ENCODE data around the gene TOR1AIP2.
A peak's percentile ranks its signal among the peaks of the same experiment; 100 is the strongest.

DNA sequence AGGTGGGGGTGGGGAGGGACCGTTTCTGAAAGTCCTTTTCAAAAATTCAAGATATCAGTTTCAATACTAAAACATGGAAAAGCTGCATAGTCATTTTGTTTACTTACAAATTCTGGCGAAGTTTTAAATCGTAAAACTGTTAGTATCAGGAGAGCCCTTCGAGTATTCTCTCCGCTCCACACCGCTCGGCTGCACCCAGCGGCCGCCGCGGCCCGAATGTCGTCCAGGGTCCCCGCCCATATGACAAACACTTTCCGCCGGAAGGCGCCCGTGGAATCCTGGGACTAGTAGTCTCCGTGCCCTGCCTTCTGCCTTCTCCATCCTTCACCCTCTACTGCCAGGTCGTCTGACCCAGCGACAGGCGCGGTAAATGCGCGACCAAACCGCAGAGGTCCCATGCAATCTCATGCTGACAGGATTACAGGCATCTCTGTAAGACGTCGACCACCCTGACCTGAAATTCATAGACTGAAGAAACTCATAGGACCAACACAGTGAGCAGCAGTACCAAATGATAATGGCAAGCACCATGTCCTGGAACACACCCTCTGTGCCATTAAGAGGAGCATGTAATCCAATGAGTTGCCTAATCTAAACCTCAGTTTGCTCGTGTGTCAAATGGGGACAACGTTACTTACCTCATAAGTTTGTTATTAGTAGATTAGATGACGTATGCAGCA lies at the start of gene TOR1AIP2:
- TF ChIP-seq, protein P1, sequence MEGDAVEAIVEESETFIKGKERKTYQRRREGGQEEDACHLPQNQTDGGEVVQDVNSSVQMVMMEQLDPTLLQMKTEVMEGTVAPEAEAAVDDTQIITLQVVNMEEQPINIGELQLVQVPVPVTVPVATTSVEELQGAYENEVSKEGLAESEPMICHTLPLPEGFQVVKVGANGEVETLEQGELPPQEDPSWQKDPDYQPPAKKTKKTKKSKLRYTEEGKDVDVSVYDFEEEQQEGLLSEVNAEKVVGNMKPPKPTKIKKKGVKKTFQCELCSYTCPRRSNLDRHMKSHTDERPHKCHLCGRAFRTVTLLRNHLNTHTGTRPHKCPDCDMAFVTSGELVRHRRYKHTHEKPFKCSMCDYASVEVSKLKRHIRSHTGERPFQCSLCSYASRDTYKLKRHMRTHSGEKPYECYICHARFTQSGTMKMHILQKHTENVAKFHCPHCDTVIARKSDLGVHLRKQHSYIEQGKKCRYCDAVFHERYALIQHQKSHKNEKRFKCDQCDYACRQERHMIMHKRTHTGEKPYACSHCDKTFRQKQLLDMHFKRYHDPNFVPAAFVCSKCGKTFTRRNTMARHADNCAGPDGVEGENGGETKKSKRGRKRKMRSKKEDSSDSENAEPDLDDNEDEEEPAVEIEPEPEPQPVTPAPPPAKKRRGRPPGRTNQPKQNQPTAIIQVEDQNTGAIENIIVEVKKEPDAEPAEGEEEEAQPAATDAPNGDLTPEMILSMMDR (IDR thresholded peaks at IDR 0.05; ENCODE audit: low read depth, low read length), result no peak
- TF ChIP-seq POLR2A (IDR thresholded peaks at IDR 0.05; ENCODE audit: extremely low read depth, insufficient read length), result peak; percentile 98
